PC-9 (cell line): Measurements from ENCODE around the gene OR7G3.

Experiments used
- EZH2 ChIP-seq: fragments of 200-600 bp; sonication (generic); IDR thresholded peaks from 2 replicates; pipeline ENCODE4 v1.8.0; 2017; ENCODE audit warnings: antibody characterized with exemption, low read depth
- TF ChIP-seq, protein P1 (sequence below): fragments of 200-600 bp; sonication (generic); conservative IDR thresholded peaks from 2 replicates; pipeline ENCODE4 v1.6.1; 2017; ENCODE audit warnings: mixed run types, antibody characterized with exemption, mild to moderate bottlenecking, moderate library complexity

DNA sequence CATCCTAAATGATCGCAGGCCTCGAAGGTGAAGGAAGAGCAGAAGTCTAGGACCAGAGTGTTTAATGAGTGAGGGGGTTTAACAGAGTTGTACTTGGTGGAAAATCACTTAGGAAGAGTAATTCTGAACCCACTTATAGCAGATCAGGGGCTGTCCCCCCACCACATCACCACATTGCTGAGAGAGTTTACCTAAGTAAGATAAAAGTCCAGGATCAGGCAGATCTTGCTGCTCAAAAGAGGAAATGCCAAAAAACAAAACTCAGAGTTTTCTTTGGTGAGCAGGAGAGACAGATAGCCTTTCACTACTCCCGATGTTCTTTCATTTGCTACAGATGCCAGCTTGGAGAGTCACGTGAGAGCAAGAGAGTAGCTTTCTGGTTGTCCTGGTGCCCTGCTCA, 28.8 kb upstream of the OR7G3 start:
- TF ChIP-seq, protein P1, sequence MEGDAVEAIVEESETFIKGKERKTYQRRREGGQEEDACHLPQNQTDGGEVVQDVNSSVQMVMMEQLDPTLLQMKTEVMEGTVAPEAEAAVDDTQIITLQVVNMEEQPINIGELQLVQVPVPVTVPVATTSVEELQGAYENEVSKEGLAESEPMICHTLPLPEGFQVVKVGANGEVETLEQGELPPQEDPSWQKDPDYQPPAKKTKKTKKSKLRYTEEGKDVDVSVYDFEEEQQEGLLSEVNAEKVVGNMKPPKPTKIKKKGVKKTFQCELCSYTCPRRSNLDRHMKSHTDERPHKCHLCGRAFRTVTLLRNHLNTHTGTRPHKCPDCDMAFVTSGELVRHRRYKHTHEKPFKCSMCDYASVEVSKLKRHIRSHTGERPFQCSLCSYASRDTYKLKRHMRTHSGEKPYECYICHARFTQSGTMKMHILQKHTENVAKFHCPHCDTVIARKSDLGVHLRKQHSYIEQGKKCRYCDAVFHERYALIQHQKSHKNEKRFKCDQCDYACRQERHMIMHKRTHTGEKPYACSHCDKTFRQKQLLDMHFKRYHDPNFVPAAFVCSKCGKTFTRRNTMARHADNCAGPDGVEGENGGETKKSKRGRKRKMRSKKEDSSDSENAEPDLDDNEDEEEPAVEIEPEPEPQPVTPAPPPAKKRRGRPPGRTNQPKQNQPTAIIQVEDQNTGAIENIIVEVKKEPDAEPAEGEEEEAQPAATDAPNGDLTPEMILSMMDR, result no peak
- no peak for TF ChIP-seq EZH2
